HepG2 (cell line): Measurements from ENCODE around the gene TEX9. TPM values are rescaled to one million over a fixed set of nuclear protein-coding genes. Genes with fewer than 3 reads are reported as not detected.

Experiments used
- FOXA1 ChIP-seq, 2 experiments: fragments of 450-650 bp in 1 of 2; sonication (generic) in 1 of 2; formaldehyde crosslinking in 1 of 2; IDR thresholded peaks; 2 replicates each; pipeline versions ENCODE4 v1.4.0 to v1.6.1; 2016 to 2020; ENCODE audit warnings: missing genetic modification reagents in 1 of 2
- FOXM1 ChIP-seq: sonication (generic); formaldehyde crosslinking; IDR thresholded peaks from 2 replicates; pipeline ENCODE4 v1.5.0; 2020; ENCODE audit warnings: missing genetic modification reagents
- HNF4A ChIP-seq: sonication (generic); formaldehyde crosslinking; IDR thresholded peaks from 2 replicates; pipeline ENCODE4 v1.4.0; 2020; ENCODE audit warnings: missing genetic modification reagents
- MAFF ChIP-seq: IDR thresholded peaks from 2 replicates; pipeline ENCODE4 v1.6.1; 2011; ENCODE audit warnings: low read depth, low read length, improper control_type of control experiment
- MAFK ChIP-seq, 2 experiments: IDR thresholded peaks in 1 of 2; conservative IDR thresholded peaks in 1 of 2; 2 replicates each; pipeline ENCODE4 v1.6.1; 2011; ENCODE audit warnings: improper control_type of control experiment in 2 of 2, low read length in 2 of 2
- MIXL1 ChIP-seq: IDR thresholded peaks from 2 replicates; pipeline ENCODE4 v1.6.1; 2016
- TCF7 ChIP-seq: sonication (generic); IDR thresholded peaks from 2 replicates; pipeline ENCODE4 v1.6.1; 2016; ENCODE audit warnings: antibody characterized with exemption, low read depth
- ZNF230 ChIP-seq: sonication (generic); formaldehyde crosslinking; IDR thresholded peaks from 2 replicates; pipeline ENCODE4 v1.4.0; 2020; ENCODE audit warnings: mild to moderate bottlenecking, missing genetic modification reagents
- ZSCAN12 ChIP-seq: sonication (generic); formaldehyde crosslinking; IDR thresholded peaks from 2 replicates; pipeline ENCODE4 v1.9.0; 2021; ENCODE audit warnings: mild to moderate bottlenecking, missing genetic modification reagents
- polyA plus RNA-seq, 8 experiments: library from polyadenylated mRNA; depleted of rRNA in 3 of 8; stranded (reverse) in 7 of 8; unstranded in 1 of 8; fragments of >200 nt; fragmentation: Illumina TruSeq in 4 of 8; extraction: Trizol in 4 of 8; gene quantifications; 2 replicates each; pipeline versions ENCODE4 v1.2.1 to v1.2.3, GENCODE V29; 2011 to 2016; ENCODE audit warnings: low read depth in 4 of 8, missing spikeins in 1 of 8, mixed read lengths in 1 of 8; ENCODE audit not compliant: insufficient read depth in 1 of 8
- total RNA-seq, 5 experiments: library from RNA; depleted of rRNA; stranded (reverse); fragments of >200 nt; fragmentation: Illumina TruSeq; extraction: Trizol; gene quantifications; 2 replicates each; pipeline ENCODE4 v1.2.3, GENCODE V29; 2016; ENCODE audit warnings: low read depth in 1 of 5
- TF ChIP-seq, protein P1 (sequence below): sonication (generic); formaldehyde crosslinking; IDR thresholded peaks from 2 replicates; pipeline ENCODE4 v1.4.0; 2020; ENCODE audit warnings: missing genetic modification reagents
- TF ChIP-seq, protein P2 (sequence below): sonication (generic); formaldehyde crosslinking; IDR thresholded peaks from 2 replicates; pipeline ENCODE4 v1.4.0; 2020; ENCODE audit warnings: missing genetic modification reagents, borderline replicate concordance
- TF ChIP-seq, protein P3 (sequence below): sonication (generic); formaldehyde crosslinking; conservative IDR thresholded peaks from 2 replicates; pipeline ENCODE4 v1.8.0; 2022; ENCODE audit warnings: low read depth, missing genetic modification reagents
- TF ChIP-seq, protein P4 (sequence below): sonication (generic); formaldehyde crosslinking; conservative IDR thresholded peaks from 2 replicates; pipeline ENCODE4 v1.4.0; 2020; ENCODE audit warnings: missing genetic modification reagents
- TF ChIP-seq, protein P5 (sequence below): sonication (generic); formaldehyde crosslinking; IDR thresholded peaks from 2 replicates; pipeline ENCODE4 v1.4.0; 2020; ENCODE audit warnings: missing genetic modification reagents
- TF ChIP-seq, protein P6 (sequence below): sonication (generic); formaldehyde crosslinking; IDR thresholded peaks from 2 replicates; pipeline ENCODE4 v1.4.0; 2020; ENCODE audit warnings: mild to moderate bottlenecking, missing genetic modification reagents, borderline replicate concordance

Gene TEX9
- total and polyA plus RNA-seq, 2 of the 13 experiments (the other 11 are each of a cell fraction or from before 2014, with no cell fraction given), result 0.82 to 6.9 TPM

DNA sequence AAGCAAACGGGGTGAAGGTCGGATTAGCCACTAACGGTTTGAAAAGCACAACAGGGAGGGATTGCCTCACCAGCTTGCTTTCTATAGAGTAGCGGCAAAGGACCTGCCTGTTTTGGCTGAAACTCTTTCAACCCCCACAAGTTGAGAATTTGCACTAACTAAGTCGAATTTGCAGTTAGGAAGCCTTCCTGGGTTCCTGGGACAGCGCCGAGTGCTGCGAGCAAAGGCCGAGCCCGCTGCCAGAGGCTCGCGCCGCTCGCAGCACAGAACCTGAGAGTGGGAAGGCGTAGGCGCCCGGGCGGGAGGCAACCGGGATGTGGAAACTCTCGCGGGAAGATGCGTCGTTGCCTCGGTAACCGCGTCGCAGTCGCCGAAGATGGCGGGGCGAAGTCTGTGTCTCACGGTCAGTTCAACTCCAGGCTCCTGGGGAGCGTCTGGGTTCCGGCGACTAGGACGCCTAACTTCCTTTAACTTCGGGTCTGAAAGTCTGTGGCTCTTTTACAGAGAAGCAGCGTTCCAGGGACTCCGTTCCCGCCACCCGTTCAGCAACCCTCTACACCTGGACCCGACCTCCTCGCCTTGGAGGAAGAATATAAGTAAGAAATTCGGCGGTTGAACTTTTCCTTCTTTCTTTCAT, at the start of gene TEX9 (continued):
- TF ChIP-seq, protein P1, sequence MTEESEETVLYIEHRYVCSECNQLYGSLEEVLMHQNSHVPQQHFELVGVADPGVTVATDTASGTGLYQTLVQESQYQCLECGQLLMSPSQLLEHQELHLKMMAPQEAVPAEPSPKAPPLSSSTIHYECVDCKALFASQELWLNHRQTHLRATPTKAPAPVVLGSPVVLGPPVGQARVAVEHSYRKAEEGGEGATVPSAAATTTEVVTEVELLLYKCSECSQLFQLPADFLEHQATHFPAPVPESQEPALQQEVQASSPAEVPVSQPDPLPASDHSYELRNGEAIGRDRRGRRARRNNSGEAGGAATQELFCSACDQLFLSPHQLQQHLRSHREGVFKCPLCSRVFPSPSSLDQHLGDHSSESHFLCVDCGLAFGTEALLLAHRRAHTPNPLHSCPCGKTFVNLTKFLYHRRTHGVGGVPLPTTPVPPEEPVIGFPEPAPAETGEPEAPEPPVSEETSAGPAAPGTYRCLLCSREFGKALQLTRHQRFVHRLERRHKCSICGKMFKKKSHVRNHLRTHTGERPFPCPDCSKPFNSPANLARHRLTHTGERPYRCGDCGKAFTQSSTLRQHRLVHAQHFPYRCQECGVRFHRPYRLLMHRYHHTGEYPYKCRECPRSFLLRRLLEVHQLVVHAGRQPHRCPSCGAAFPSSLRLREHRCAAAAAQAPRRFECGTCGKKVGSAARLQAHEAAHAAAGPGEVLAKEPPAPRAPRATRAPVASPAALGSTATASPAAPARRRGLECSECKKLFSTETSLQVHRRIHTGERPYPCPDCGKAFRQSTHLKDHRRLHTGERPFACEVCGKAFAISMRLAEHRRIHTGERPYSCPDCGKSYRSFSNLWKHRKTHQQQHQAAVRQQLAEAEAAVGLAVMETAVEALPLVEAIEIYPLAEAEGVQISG (CRISPR knock-in tag), result 0 out of 2 replicates have a peak, but pooled peaks have one; percentile 38
- no peak for TF ChIP-seq FOXM1 (CRISPR knock-in tag)
- TF ChIP-seq, protein P2, sequence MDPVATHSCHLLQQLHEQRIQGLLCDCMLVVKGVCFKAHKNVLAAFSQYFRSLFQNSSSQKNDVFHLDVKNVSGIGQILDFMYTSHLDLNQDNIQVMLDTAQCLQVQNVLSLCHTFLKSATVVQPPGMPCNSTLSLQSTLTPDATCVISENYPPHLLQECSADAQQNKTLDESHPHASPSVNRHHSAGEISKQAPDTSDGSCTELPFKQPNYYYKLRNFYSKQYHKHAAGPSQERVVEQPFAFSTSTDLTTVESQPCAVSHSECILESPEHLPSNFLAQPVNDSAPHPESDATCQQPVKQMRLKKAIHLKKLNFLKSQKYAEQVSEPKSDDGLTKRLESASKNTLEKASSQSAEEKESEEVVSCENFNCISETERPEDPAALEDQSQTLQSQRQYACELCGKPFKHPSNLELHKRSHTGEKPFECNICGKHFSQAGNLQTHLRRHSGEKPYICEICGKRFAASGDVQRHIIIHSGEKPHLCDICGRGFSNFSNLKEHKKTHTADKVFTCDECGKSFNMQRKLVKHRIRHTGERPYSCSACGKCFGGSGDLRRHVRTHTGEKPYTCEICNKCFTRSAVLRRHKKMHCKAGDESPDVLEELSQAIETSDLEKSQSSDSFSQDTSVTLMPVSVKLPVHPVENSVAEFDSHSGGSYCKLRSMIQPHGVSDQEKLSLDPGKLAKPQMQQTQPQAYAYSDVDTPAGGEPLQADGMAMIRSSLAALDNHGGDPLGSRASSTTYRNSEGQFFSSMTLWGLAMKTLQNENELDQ, result no peak
- 0 out of 2 replicates have a peak, but pooled peaks have one; percentile 11 for TF ChIP-seq HNF4A (CRISPR knock-in tag)
- no peak for TF ChIP-seq MIXL1 (CRISPR knock-in tag)
- no peak for TF ChIP-seq TCF7
- TF ChIP-seq, protein P3, sequence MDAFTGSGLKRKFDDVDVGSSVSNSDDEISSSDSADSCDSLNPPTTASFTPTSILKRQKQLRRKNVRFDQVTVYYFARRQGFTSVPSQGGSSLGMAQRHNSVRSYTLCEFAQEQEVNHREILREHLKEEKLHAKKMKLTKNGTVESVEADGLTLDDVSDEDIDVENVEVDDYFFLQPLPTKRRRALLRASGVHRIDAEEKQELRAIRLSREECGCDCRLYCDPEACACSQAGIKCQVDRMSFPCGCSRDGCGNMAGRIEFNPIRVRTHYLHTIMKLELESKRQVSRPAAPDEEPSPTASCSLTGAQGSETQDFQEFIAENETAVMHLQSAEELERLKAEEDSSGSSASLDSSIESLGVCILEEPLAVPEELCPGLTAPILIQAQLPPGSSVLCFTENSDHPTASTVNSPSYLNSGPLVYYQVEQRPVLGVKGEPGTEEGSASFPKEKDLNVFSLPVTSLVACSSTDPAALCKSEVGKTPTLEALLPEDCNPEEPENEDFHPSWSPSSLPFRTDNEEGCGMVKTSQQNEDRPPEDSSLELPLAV, result no peak
- no peak for TF ChIP-seq ZSCAN12
- TF ChIP-seq, protein P4, sequence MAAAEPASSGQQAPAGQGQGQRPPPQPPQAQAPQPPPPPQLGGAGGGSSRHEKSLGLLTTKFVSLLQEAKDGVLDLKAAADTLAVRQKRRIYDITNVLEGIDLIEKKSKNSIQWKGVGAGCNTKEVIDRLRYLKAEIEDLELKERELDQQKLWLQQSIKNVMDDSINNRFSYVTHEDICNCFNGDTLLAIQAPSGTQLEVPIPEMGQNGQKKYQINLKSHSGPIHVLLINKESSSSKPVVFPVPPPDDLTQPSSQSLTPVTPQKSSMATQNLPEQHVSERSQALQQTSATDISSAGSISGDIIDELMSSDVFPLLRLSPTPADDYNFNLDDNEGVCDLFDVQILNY (CRISPR knock-in tag), result no peak
- TF ChIP-seq FOXA1 (IDR thresholded peaks at IDR 0.05), result no peak
- TF ChIP-seq FOXA1 (CRISPR knock-in tag; IDR thresholded peaks at IDR 0.05), result no peak
- TF ChIP-seq, protein P5, sequence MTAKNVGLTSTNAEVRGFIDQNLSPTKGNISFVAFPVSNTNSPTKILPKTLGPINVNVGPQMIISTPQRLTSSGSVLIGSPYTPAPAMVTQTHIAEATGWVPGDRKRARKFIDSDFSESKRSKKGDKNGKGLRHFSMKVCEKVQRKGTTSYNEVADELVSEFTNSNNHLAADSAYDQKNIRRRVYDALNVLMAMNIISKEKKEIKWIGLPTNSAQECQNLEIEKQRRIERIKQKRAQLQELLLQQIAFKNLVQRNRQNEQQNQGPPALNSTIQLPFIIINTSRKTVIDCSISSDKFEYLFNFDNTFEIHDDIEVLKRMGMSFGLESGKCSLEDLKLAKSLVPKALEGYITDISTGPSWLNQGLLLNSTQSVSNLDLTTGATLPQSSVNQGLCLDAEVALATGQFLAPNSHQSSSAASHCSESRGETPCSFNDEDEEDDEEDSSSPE (CRISPR knock-in tag), result peak; percentile 85
- TF ChIP-seq ZNF230 (CRISPR knock-in tag), result no peak
- TF ChIP-seq MAFF, result no peak
- TF ChIP-seq, protein P6, sequence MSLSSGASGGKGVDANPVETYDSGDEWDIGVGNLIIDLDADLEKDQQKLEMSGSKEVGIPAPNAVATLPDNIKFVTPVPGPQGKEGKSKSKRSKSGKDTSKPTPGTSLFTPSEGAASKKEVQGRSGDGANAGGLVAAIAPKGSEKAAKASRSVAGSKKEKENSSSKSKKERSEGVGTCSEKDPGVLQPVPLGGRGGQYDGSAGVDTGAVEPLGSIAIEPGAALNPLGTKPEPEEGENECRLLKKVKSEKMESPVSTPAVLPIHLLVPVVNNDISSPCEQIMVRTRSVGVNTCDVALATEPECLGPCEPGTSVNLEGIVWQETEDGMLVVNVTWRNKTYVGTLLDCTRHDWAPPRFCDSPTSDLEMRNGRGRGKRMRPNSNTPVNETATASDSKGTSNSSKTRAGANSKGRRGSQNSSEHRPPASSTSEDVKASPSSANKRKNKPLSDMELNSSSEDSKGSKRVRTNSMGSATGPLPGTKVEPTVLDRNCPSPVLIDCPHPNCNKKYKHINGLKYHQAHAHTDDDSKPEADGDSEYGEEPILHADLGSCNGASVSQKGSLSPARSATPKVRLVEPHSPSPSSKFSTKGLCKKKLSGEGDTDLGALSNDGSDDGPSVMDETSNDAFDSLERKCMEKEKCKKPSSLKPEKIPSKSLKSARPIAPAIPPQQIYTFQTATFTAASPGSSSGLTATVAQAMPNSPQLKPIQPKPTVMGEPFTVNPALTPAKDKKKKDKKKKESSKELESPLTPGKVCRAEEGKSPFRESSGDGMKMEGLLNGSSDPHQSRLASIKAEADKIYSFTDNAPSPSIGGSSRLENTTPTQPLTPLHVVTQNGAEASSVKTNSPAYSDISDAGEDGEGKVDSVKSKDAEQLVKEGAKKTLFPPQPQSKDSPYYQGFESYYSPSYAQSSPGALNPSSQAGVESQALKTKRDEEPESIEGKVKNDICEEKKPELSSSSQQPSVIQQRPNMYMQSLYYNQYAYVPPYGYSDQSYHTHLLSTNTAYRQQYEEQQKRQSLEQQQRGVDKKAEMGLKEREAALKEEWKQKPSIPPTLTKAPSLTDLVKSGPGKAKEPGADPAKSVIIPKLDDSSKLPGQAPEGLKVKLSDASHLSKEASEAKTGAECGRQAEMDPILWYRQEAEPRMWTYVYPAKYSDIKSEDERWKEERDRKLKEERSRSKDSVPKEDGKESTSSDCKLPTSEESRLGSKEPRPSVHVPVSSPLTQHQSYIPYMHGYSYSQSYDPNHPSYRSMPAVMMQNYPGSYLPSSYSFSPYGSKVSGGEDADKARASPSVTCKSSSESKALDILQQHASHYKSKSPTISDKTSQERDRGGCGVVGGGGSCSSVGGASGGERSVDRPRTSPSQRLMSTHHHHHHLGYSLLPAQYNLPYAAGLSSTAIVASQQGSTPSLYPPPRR (CRISPR knock-in tag), result no peak
- no peak for TF ChIP-seq MAFK (conservative IDR thresholded peaks at IDR 0.05 in 1 of 2, IDR thresholded peaks at IDR 0.05 in 1 of 2; ENCODE audit: low read length in 2 of 2)
